Middle frontal gyrus (tissue), 1 donor: Measurements from ENCODE around the gene FOXA3.

Experiments
- DNase-seq: peaks from one replicate; pipeline ENCODE4 v3.0.0-alpha.2; 2015; ENCODE audit warnings: low spot score; ENCODE audit errors: extremely low spot score

Gene FOXA3

GRCh38 chr19:45863840-45864628 is at the start of gene FOXA3:
Gene FOXA3, plus strand, starts transcription at chr19:45864326. Its CDS starts 131 bp downstream, at chr19:45864457.
- no peak for DNase-seq

- no peak for DNase-seq
Observed at GRCh38 chr19:45814851-45815480, 49.2 kb upstream of the FOXA3 start, which contains the start of gene RSPH6A. Gene RSPH6A, minus strand, starts transcription at chr19:45815308. Its CDS starts 132 bp downstream, at chr19:45815176.

GRCh38 chr19:45815481-45816216 is 48.5 kb upstream of the FOXA3 start:
- no peak for DNase-seq

GRCh38 chr19:45816236-45817009 is 47.7 kb upstream of the FOXA3 start:
- DNase-seq, result no peak

GRCh38 chr19:45817010-45817724 is 47.0 kb upstream of the FOXA3 start:
- DNase-seq, result peak; percentile 53

- DNase-seq, result no peak
Observed at GRCh38 chr19:45817725-45818301, 46.3 kb upstream of the FOXA3 start.

- no peak for DNase-seq
Observed at GRCh38 chr19:45819769-45820168, 44.4 kb upstream of the FOXA3 start.

- no peak for DNase-seq
Observed at GRCh38 chr19:45820413-45821102, 43.6 kb upstream of the FOXA3 start.

- DNase-seq, result no peak
Observed at GRCh38 chr19:45821103-45821521, 43.0 kb upstream of the FOXA3 start.

- DNase-seq, result no peak
Observed at GRCh38 chr19:45821570-45821969, 42.6 kb upstream of the FOXA3 start.

GRCh38 chr19:45822716-45823115 is 41.4 kb upstream of the FOXA3 start:
- no peak for DNase-seq

GRCh38 chr19:45823182-45823581 is 40.9 kb upstream of the FOXA3 start:
- DNase-seq, result no peak

- DNase-seq, result peak; percentile 11
Observed at GRCh38 chr19:45824041-45824471, 40.1 kb upstream of the FOXA3 start.

- DNase-seq, result no peak
Observed at GRCh38 chr19:45824531-45825262, 39.4 kb upstream of the FOXA3 start.

- no peak for DNase-seq
Observed at GRCh38 chr19:45825263-45825605, 38.9 kb upstream of the FOXA3 start.

- DNase-seq, result no peak
Observed at GRCh38 chr19:45825917-45826893, 37.9 kb upstream of the FOXA3 start.

GRCh38 chr19:45826934-45827333 is 37.2 kb upstream of the FOXA3 start:
- DNase-seq, result no peak
